Loucy (cell line): ENCODE data around the gene EPAS1.

Source experiments
- H2AFZ ChIP-seq: fragments of 200-600 bp; sonication (generic); 2 replicates; pipeline ENCODE4 v1.6.0; 2016; ENCODE audit warnings: antibody characterized with exemption, mild to moderate bottlenecking, low read length, moderate library complexity
- H3F3A ChIP-seq: fragments of 200-600 bp; 2 replicates; pipeline ENCODE4 v1.6.0; 2016; ENCODE audit warnings: antibody characterized with exemption, low read depth, mild to moderate bottlenecking
- H3K27me3 ChIP-seq: fragments of 200-600 bp; sonication (generic); 2 replicates; pipeline ENCODE4 v1.6.1; 2014; ENCODE audit warnings: low read length, mild to moderate bottlenecking; ENCODE audit not compliant: insufficient read depth, poor library complexity, severe bottlenecking
- H3K36me3 ChIP-seq: fragments of 200-600 bp; sonication (generic); 2 replicates; pipeline ENCODE4 v1.6.1; 2016; ENCODE audit warnings: low read length; ENCODE audit not compliant: insufficient read depth
- H3K4me1 ChIP-seq: fragments of 200-600 bp; sonication (generic); 2 replicates; pipeline ENCODE4 v1.5.1; 2014; ENCODE audit warnings: low read length, mild to moderate bottlenecking; ENCODE audit not compliant: insufficient read depth, poor library complexity, severe bottlenecking
- H3K4me2 ChIP-seq: fragments of 200-600 bp; sonication (generic); 2 replicates; pipeline ENCODE4 v1.6.0; 2014; ENCODE audit warnings: antibody characterized with exemption, low read length, low read depth, mild to moderate bottlenecking; ENCODE audit not compliant: poor library complexity, severe bottlenecking
- H3K4me3 ChIP-seq: fragments of 200-600 bp; sonication (generic); 2 replicates; pipeline ENCODE4 v1.5.1; 2014; ENCODE audit warnings: low read length, mild to moderate bottlenecking, mixed read lengths; ENCODE audit not compliant: poor library complexity, severe bottlenecking
- H3K79me2 ChIP-seq: fragments of 200-600 bp; sonication (generic); 2 replicates; pipeline ENCODE4 v1.6.1; 2014; ENCODE audit warnings: low read length; ENCODE audit not compliant: insufficient read depth
- H3K9ac ChIP-seq: fragments of 200-600 bp; sonication (generic); 2 replicates; pipeline ENCODE4 v1.6.0; 2014; ENCODE audit warnings: mild to moderate bottlenecking, low read depth, low read length, moderate library complexity; ENCODE audit not compliant: poor library complexity, severe bottlenecking
- H3K9me2 ChIP-seq: fragments of 200-600 bp; sonication (generic); replicated peaks from 2 replicates; pipeline ENCODE4 v1.6.1; 2016; ENCODE audit warnings: low read depth, low read length, mixed read lengths
- H3K9me3 ChIP-seq: fragments of 200-600 bp; sonication (generic); 2 replicates; pipeline ENCODE4 v1.6.1; 2014; ENCODE audit warnings: mild to moderate bottlenecking, antibody characterized with exemption, low read length, low read depth; ENCODE audit not compliant: insufficient read depth
- H4K20me1 ChIP-seq: fragments of 200-600 bp; sonication (generic); 2 replicates; pipeline ENCODE4 v1.6.0; 2014; ENCODE audit warnings: antibody characterized with exemption, low read length, mild to moderate bottlenecking; ENCODE audit not compliant: insufficient read depth, poor library complexity, severe bottlenecking
- EZH2phosphoT487 ChIP-seq: fragments of 200-600 bp; IDR thresholded peaks from 2 replicates; pipeline ENCODE4 v1.6.1; 2018; ENCODE audit warnings: antibody characterized with exemption, mild to moderate bottlenecking, moderate library complexity, borderline replicate concordance
- TF ChIP-seq, protein P1 (sequence below): fragments of 200-600 bp; sonication (generic); conservative IDR thresholded peaks from 2 replicates; pipeline ENCODE4 v1.5.1; 2014; ENCODE audit warnings: mild to moderate bottlenecking, antibody characterized with exemption, low read length

Gene EPAS1

DNA sequence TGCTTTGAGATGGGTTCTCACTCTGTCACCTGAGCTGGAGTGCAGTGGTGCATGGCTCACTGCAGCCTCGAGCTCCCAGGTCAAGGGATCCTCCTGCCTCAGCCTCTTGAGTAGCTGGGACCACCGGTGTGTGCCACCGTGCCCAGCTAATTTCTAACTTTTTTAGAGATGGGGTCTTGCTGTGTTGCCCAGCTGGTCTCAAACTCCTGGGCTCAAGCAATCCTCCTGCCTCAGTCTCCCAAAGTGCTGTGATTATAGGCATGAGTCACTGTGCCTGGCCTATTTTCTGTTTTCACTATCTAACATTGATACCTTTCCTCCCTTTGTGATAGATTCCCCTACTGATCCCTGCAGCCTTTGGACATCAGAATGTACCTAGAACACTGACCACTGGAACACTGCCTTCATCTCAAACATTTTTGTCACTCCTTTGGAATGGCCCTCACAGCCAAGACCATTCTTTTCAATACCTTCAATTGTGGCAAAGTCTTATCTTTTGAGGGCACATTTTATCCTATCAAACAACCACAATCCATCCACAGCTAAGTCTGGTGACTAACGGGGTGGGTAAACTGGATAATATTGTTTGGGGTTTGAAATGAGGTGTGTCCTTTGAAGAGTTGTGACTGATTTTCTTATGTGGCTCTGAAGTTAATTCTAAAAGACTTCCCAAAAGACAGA lies 43.7 kb downstream of the EPAS1 start:
- Histone ChIP-seq H3K9me3 (no peaks in the 10 kb centered on the region), H3F3A (no peaks in the 10 kb centered on the region), H2AFZ (no peak overlapping the region), H3K36me3 (no peaks in the 10 kb centered on the region), H3K9me2 (no peaks in the 10 kb centered on the region), H3K4me1 (peaks cover 82% of the 10 kb centered on the region), H3K4me3 (no peak overlapping the region), H4K20me1 (no peaks in the 10 kb centered on the region), H3K79me2 (peaks cover 86% of the 10 kb centered on the region), H3K9ac (no peak overlapping the region), H3K27me3 (no peaks in the 10 kb centered on the region), H3K4me2 (no peak overlapping the region)
- TF ChIP-seq EZH2phosphoT487 = no peak
- TF ChIP-seq, protein P1, sequence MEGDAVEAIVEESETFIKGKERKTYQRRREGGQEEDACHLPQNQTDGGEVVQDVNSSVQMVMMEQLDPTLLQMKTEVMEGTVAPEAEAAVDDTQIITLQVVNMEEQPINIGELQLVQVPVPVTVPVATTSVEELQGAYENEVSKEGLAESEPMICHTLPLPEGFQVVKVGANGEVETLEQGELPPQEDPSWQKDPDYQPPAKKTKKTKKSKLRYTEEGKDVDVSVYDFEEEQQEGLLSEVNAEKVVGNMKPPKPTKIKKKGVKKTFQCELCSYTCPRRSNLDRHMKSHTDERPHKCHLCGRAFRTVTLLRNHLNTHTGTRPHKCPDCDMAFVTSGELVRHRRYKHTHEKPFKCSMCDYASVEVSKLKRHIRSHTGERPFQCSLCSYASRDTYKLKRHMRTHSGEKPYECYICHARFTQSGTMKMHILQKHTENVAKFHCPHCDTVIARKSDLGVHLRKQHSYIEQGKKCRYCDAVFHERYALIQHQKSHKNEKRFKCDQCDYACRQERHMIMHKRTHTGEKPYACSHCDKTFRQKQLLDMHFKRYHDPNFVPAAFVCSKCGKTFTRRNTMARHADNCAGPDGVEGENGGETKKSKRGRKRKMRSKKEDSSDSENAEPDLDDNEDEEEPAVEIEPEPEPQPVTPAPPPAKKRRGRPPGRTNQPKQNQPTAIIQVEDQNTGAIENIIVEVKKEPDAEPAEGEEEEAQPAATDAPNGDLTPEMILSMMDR = no peak

DNA sequence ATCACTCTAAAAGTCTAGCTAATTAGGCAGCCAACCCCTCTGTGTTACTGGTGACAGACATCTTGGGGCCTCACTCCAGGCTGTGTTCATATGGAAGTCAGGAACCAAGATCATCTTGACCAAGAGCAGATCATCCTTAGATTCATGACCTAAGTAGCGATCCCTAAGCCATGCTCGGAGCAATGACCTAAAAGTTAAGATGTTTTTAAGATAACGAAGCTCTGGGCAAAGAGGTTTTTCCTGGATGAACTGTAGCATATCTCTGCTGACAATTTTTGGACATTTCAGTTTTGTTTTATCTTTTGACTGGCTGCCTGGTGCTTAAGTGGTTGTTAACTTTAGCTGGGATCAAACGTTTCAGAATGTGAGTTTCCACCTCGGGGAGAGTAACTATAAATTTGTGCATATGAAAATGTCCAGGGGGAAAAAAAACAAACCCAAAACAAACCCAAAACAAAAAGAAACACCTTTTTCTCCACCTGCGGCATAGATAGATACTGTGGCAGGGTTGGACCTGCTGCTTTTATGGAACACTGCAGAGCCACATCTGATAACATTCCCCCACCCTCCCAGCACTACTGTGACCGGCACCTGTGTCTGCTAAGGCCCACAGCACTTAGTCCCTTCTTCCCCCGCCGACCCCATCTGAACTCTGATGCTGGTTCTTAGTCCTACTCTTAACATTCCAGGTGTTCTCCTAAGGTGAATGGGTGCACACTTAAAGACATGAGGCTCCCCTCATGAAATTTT lies 45.5 kb downstream of the EPAS1 start:
- Histone ChIP-seq H3K9me3 (no peaks in the 10 kb centered on the region), H3K9me2 (no peaks in the 10 kb centered on the region), H3F3A (no peaks in the 10 kb centered on the region), H3K36me3 (peaks cover 10% of the 10 kb centered on the region; the same call in 1 of the 2 replicates), H3K4me1 (peaks cover 69% of the 10 kb centered on the region), H3K27me3 (no peaks in the 10 kb centered on the region), H3K79me2 (peaks cover 79% of the 10 kb centered on the region), H3K4me3 (no peak overlapping the region), H4K20me1 (no peaks in the 10 kb centered on the region), H3K4me2 (no peak overlapping the region), H2AFZ (no peak overlapping the region), H3K9ac (peak overlapping the region; percentile 3)
- TF ChIP-seq, protein P1 = no peak
- no peak for TF ChIP-seq EZH2phosphoT487

DNA sequence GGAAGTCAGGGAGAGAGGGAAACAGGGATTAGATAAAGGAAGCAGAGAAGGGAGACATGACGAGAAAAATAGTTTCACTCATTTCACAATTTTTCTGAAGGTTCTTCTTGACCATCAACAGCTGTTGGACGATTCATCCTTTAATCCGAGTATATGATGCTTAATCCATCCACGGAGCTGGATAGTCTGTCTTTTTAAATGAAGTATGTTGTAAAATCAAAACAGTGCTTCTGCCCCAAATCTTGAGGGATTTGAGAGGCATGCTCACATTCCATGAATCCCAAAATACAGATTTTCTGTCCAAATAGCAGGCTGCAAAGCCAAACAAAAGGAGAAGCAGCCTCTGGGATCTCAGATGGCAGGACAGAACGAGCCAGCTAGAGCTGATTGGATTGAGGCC lies 47.5 kb downstream of the EPAS1 start:
- no peak overlapping the region for H3K4me3 ChIP-seq
- H3K9ac ChIP-seq = no peak overlapping the region
- no peak overlapping the region for H3K4me2 ChIP-seq
- no peaks in the 10 kb centered on the region for H3K9me3 ChIP-seq
- no peaks in the 10 kb centered on the region for H3K9me2 ChIP-seq
- no peaks in the 10 kb centered on the region for H3F3A ChIP-seq
- H4K20me1 ChIP-seq = no peaks in the 10 kb centered on the region
- peaks cover 69% of the 10 kb centered on the region for H3K4me1 ChIP-seq
- H3K36me3 ChIP-seq = peaks cover 14% of the 10 kb centered on the region; the same call in 1 of the 2 replicates
- TF ChIP-seq, protein P1 = no peak
- no peak for TF ChIP-seq EZH2phosphoT487
- no peak overlapping the region for H2AFZ ChIP-seq
- H3K79me2 ChIP-seq = peaks cover 70% of the 10 kb centered on the region
- H3K27me3 ChIP-seq = no peaks in the 10 kb centered on the region
